ENCODE data around the gene PTAR1.

PTAR1 gene

DNA sequence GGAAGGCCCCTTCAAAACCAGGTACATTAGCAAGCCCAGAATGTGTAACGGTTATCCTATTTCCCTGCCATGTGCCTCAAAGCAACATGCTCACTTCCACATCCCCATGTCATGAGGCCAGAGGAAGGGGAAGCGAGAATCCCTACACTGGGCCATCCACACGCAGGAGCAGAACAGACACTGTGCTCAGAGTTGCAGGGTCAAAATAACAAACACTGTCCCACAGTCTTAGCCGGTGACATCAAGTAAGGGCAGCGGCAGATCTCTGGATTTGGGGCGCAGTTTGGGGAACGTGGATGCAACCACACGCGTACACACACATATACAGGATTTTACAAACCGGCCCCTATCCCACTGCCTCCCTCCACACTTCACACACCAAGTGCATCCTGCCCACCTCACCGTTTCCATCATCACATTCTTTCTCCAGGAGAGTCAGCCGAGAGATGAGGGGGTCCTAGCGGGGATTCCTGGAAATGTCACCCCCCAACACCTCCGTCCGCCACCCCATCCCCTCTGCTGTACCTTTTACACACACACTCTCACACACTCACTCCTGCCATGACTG lies 88.4 kb downstream of the PTAR1 start:
- DNase-seq (ENCODE audit: low read depth), result no peak
- TF ChIP-seq, protein P1, sequence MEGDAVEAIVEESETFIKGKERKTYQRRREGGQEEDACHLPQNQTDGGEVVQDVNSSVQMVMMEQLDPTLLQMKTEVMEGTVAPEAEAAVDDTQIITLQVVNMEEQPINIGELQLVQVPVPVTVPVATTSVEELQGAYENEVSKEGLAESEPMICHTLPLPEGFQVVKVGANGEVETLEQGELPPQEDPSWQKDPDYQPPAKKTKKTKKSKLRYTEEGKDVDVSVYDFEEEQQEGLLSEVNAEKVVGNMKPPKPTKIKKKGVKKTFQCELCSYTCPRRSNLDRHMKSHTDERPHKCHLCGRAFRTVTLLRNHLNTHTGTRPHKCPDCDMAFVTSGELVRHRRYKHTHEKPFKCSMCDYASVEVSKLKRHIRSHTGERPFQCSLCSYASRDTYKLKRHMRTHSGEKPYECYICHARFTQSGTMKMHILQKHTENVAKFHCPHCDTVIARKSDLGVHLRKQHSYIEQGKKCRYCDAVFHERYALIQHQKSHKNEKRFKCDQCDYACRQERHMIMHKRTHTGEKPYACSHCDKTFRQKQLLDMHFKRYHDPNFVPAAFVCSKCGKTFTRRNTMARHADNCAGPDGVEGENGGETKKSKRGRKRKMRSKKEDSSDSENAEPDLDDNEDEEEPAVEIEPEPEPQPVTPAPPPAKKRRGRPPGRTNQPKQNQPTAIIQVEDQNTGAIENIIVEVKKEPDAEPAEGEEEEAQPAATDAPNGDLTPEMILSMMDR (conservative IDR thresholded peaks at IDR 0.05; ENCODE audit: low read depth, low read length), result no peak
- H3K4me3 ChIP-seq (ENCODE audit: low read length), result peak overlapping the region; percentile 60

DNA sequence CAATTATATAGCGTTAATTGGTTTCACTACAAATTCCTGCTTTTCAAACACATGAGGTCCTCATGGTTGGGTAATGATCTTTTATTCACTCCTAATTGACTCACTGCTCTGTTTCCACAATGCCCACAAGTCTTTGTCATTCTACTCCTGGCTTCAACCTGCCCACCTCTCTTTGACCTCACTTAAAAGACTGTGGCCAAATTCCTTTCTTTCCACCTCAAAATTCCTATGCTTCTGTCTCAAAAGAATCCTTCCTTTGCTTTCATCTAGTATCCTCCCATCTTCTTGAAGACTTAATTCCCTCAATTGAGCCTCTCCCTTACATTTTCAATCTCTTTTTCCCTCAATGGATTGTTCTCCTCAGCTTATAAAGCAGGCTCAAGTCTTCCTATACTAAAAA lies 92.5 kb downstream of the PTAR1 start:
- TF ChIP-seq, protein P1 (conservative IDR thresholded peaks at IDR 0.05; ENCODE audit: low read depth, low read length), result no peak
- H3K4me3 ChIP-seq (ENCODE audit: low read length), result no peak overlapping the region
- no peak for DNase-seq (ENCODE audit: low read depth)

DNA sequence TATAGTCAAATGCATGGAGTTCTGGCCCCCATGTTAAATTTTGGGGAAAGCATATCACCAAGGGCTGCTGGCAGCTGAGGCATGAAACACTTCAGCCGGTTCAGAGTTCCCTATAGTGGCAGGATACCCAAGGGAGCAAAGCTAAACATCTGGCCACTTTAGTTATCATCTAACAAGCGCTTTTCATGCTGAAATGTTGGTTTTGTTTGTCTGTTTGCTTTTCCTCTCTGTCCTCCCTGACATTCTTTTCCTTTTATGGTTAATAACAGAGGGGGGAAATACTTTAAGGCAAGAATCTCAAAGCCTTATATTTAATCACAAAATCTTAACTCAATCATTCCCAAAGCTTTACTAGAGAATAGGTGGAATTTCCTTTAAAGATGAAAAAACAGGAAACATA lies 99.5 kb downstream of the PTAR1 start:
- TF ChIP-seq, protein P1 (conservative IDR thresholded peaks at IDR 0.05; ENCODE audit: low read depth, low read length), result no peak
- H3K4me3 ChIP-seq (ENCODE audit: low read length), result no peak overlapping the region
- no peak for DNase-seq (ENCODE audit: low read depth)

All from retinal pigment epithelial cell (primary cell).